KMS-11 (cell line): Measurements from ENCODE around the gene IGSF9.

Source experiments
- H2AFZ ChIP-seq: fragments of 200-600 bp; sonication (generic); 2 replicates; pipeline ENCODE4 v1.6.1; 2016; ENCODE audit warnings: antibody characterized with exemption, mixed run types, low read depth
- H3K27ac ChIP-seq: fragments of 200-600 bp; sonication (generic); 2 replicates; pipeline ENCODE4 v1.6.1; 2016; ENCODE audit warnings: mild to moderate bottlenecking, mixed run types
- H3K27me3 ChIP-seq: fragments of 200-600 bp; sonication (generic); 2 replicates; pipeline ENCODE4 v1.6.1; 2017; ENCODE audit warnings: mild to moderate bottlenecking, low read depth, mixed run types, moderate library complexity; ENCODE audit not compliant: insufficient read depth
- H3K36me3 ChIP-seq: fragments of 200-600 bp; sonication (generic); 2 replicates; pipeline ENCODE4 v1.6.1; 2017; ENCODE audit warnings: mild to moderate bottlenecking, mixed run types; ENCODE audit not compliant: insufficient read depth
- H3K4me1 ChIP-seq: fragments of 200-600 bp; sonication (generic); 2 replicates; pipeline ENCODE4 v1.6.1; 2016; ENCODE audit warnings: mild to moderate bottlenecking, low read depth, mixed run types; ENCODE audit not compliant: poor library complexity, severe bottlenecking
- H3K4me2 ChIP-seq: fragments of 200-600 bp; sonication (generic); 2 replicates; pipeline ENCODE4 v1.7.0; 2016; ENCODE audit warnings: mild to moderate bottlenecking, mixed run types
- H3K4me3 ChIP-seq: fragments of 200-600 bp; sonication (generic); IDR thresholded peaks from 2 replicates; pipeline ENCODE4 v1.6.1; 2017; ENCODE audit warnings: low read depth, low read length, mixed read lengths; ENCODE audit not compliant: insufficient read depth
- H3K79me2 ChIP-seq: fragments of 200-600 bp; sonication (generic); 2 replicates; pipeline ENCODE4 v1.6.1; 2016; ENCODE audit warnings: low read depth, mixed run types; ENCODE audit not compliant: insufficient read depth
- H3K9ac ChIP-seq: fragments of 200-600 bp; sonication (generic); 2 replicates; pipeline ENCODE4 v1.6.1; 2016; ENCODE audit warnings: mild to moderate bottlenecking, mixed run types
- H4K20me1 ChIP-seq: fragments of 200-600 bp; sonication (generic); 2 replicates; pipeline ENCODE4 v1.6.1; 2016; ENCODE audit warnings: mild to moderate bottlenecking, mixed run types; ENCODE audit not compliant: insufficient read depth
- CTCF ChIP-seq: fragments of 200-600 bp; sonication (generic); conservative IDR thresholded peaks from 2 replicates; pipeline ENCODE4 v1.6.1; 2017; ENCODE audit warnings: low read depth, mild to moderate bottlenecking, antibody characterized with exemption, low read length, moderate library complexity, mixed read lengths

IGSF9 gene

GRCh38 chr1:159927849-159928431 is 17.5 kb downstream of the IGSF9 start:
- H3K36me3 ChIP-seq = no peaks in the 10 kb centered on the region; the same call in 1 of the 2 replicates
- TF ChIP-seq CTCF = no peak
- H3K4me2 ChIP-seq = no peak overlapping the region
- H4K20me1 ChIP-seq = peaks cover 11% of the 10 kb centered on the region
- H3K79me2 ChIP-seq = peaks cover 24% of the 10 kb centered on the region
- H3K4me1 ChIP-seq = peaks cover 18% of the 10 kb centered on the region
- no peak overlapping the region for H2AFZ ChIP-seq
- no peak overlapping the region for H3K4me3 ChIP-seq
- H3K9ac ChIP-seq = no peak overlapping the region
- H3K27ac ChIP-seq = no peak overlapping the region
- no peaks in the 10 kb centered on the region for H3K27me3 ChIP-seq

GRCh38 chr1:159927211-159927848 is 18.1 kb downstream of the IGSF9 start:
- Histone ChIP-seq H2AFZ (no peak overlapping the region), H3K4me2 (no peak overlapping the region), H3K36me3 (no peaks in the 10 kb centered on the region; the same call in 1 of the 2 replicates), H3K79me2 (peaks cover 31% of the 10 kb centered on the region), H3K4me3 (no peak overlapping the region), H3K27ac (no peak overlapping the region), H3K27me3 (no peaks in the 10 kb centered on the region), H3K4me1 (peaks cover 24% of the 10 kb centered on the region), H4K20me1 (peaks cover 17% of the 10 kb centered on the region), H3K9ac (no peak overlapping the region)
- no peak for TF ChIP-seq CTCF

GRCh38 chr1:159925719-159926078 is 19.7 kb downstream of the IGSF9 start:
- H3K27me3 ChIP-seq = no peaks in the 10 kb centered on the region
- H3K79me2 ChIP-seq = peaks cover 47% of the 10 kb centered on the region
- H4K20me1 ChIP-seq = peaks cover 33% of the 10 kb centered on the region
- H2AFZ ChIP-seq = peak overlapping the region; percentile 71
- no peak for TF ChIP-seq CTCF
- H3K9ac ChIP-seq = peak overlapping the region; percentile 98
- H3K27ac ChIP-seq = peak overlapping the region; percentile 78; the same call in 1 of the 2 replicates
- H3K4me3 ChIP-seq = peak overlapping the region; percentile 90
- peaks cover 2% of the 10 kb centered on the region; the same call in 1 of the 2 replicates for H3K36me3 ChIP-seq
- H3K4me2 ChIP-seq = peak overlapping the region; percentile 92
- peaks cover 41% of the 10 kb centered on the region for H3K4me1 ChIP-seq

GRCh38 chr1:159924791-159925718 is 20.4 kb downstream of the IGSF9 start, which contains the start of gene TAGLN2:
TSS of gene TAGLN2 (minus strand) at chr1:159925507. CDS start at chr1:159920509, 4,998 bp downstream.
- peak within 1 kb of the TSS; percentile 71 for H2AFZ ChIP-seq

More at GRCh38 chr1:159924791-159925718, 20.4 kb downstream of the IGSF9 start, which contains the start of gene TAGLN2:
- no peak; the same call in 1 of the 2 replicates for TF ChIP-seq CTCF
- Histone ChIP-seq H3K4me3 (peak within 1 kb of the TSS; percentile 90), H3K79me2 (peaks cover 53% of the 10 kb centered on the region), H3K27ac (peak within 1 kb of the TSS; percentile 78), H3K4me2 (peak within 1 kb of the TSS; percentile 92), H3K4me1 (peaks cover 47% of the 10 kb centered on the region), H4K20me1 (peaks cover 39% of the 10 kb centered on the region), H3K27me3 (no peaks in the 10 kb centered on the region), H3K36me3 (peaks cover 8% of the 10 kb centered on the region; the same call in 1 of the 2 replicates), H3K9ac (peak within 1 kb of the TSS; percentile 98)
